HTERT RPE-1 (cell line): Measurements from ENCODE around the gene SYNPR.

Experiments
- in situ Hi-C: fragments of 300-500 bp; cut with MboI; formaldehyde crosslinking; loops from 4 replicates; pipeline ENCODE4 v1.14.3; 2020; ENCODE audit warnings: low sequenced_read_pairs

The SYNPR gene

GRCh38 chr3:63365671-63366070 lies 87.6 kb downstream of the SYNPR start:
- in situ Hi-C loops, result loop anchor here (25.0 kb wide), 1 partner anchor 447 kb away; the partner anchor contains the start of gene C3orf49

GRCh38 chr3:63370094-63370493 lies 92.0 kb downstream of the SYNPR start:
- in situ Hi-C loops, result loop anchor here (25.0 kb wide), 1 partner anchor 442 kb away; the partner anchor contains the start of gene C3orf49

GRCh38 chr3:63383040-63383439 lies 104.9 kb downstream of the SYNPR start:
- in situ Hi-C loops, result no loop called here

- in situ Hi-C loops, result no loop called here
Measured at GRCh38 chr3:63384382-63384781, 106.3 kb downstream of the SYNPR start.

GRCh38 chr3:63385629-63386028 lies 107.5 kb downstream of the SYNPR start:
- in situ Hi-C loops, result no loop called here

- in situ Hi-C loops, result no loop called here
Measured at GRCh38 chr3:63386568-63386967, 108.5 kb downstream of the SYNPR start.

- in situ Hi-C loops, result no loop called here
Measured at GRCh38 chr3:63387568-63387967, 109.5 kb downstream of the SYNPR start.

GRCh38 chr3:63390710-63391230 lies 112.7 kb downstream of the SYNPR start:
- in situ Hi-C loops, result no loop called here

GRCh38 chr3:63395960-63396359 lies 117.9 kb downstream of the SYNPR start:
- in situ Hi-C loops, result no loop called here

GRCh38 chr3:63400246-63400860 lies 122.2 kb downstream of the SYNPR start:
- in situ Hi-C loops, result no loop called here

GRCh38 chr3:63405882-63406281 lies 127.8 kb downstream of the SYNPR start:
- in situ Hi-C loops, result no loop called here

- in situ Hi-C loops, result no loop called here
Measured at GRCh38 chr3:63413523-63413922, 135.4 kb downstream of the SYNPR start.

GRCh38 chr3:63414607-63415006 lies 136.5 kb downstream of the SYNPR start:
- in situ Hi-C loops, result no loop called here

GRCh38 chr3:63429905-63430304 lies 151.8 kb downstream of the SYNPR start:
- in situ Hi-C loops, result no loop called here

- in situ Hi-C loops, result no loop called here
Measured at GRCh38 chr3:63430875-63431274, 152.8 kb downstream of the SYNPR start.

- in situ Hi-C loops, result no loop called here
Measured at GRCh38 chr3:63437858-63438257, 159.8 kb downstream of the SYNPR start.

- in situ Hi-C loops, result no loop called here
Measured at GRCh38 chr3:63438826-63439371, 160.8 kb downstream of the SYNPR start.

- in situ Hi-C loops, result no loop called here
Measured at GRCh38 chr3:63441262-63441661, 163.2 kb downstream of the SYNPR start.

GRCh38 chr3:63442918-63443317 lies 164.8 kb downstream of the SYNPR start:
- in situ Hi-C loops, result no loop called here

GRCh38 chr3:63450023-63450422 lies 171.9 kb downstream of the SYNPR start:
- in situ Hi-C loops, result no loop called here

GRCh38 chr3:63450634-63451363 lies 172.7 kb downstream of the SYNPR start:
- in situ Hi-C loops, result no loop called here

GRCh38 chr3:63456901-63457300 lies 178.8 kb downstream of the SYNPR start:
- in situ Hi-C loops, result no loop called here
